Ovary (tissue), 9 donors: ENCODE measurements around the gene LAMB1. TPM values are rescaled to one million over a fixed set of nuclear protein-coding genes. Genes with fewer than 3 reads are reported as not detected.

ENCODE experiments used
- DNase-seq, 5 donors: peaks; one replicate each; pipeline ENCODE4 v3.0.0-alpha.2; 2019 to 2020
- H3K27ac ChIP-seq, 2 donors: fragments of 200-600 bp; one replicate each; pipeline versions ENCODE4 v1.5.1 to v1.8.0; 2019 to 2022
- H3K27me3 ChIP-seq: fragments of 200-600 bp; one replicate; pipeline ENCODE4 v1.8.0; 2022
- H3K36me3 ChIP-seq: fragments of 200-600 bp; sonication (generic); one replicate; pipeline ENCODE4 v1.5.1; 2019
- H3K4me1 ChIP-seq: one replicate; pipeline ENCODE4 v1.8.1; 2013; ENCODE audit warnings: mild to moderate bottlenecking, moderate library complexity; ENCODE audit not compliant: insufficient read depth
- H3K4me3 ChIP-seq: fragments of 200-600 bp; sonication (generic); one replicate; pipeline ENCODE4 v1.5.1; 2017
- H3K9me3 ChIP-seq, 2 donors: fragments of 200-600 bp in 1 of 2; sonication (generic) in 1 of 2; one replicate each; pipeline versions ENCODE4 v1.5.1 to v1.8.1; 2013 to 2019; ENCODE audit warnings: mild to moderate bottlenecking in 1 of 2, moderate library complexity in 1 of 2
- EP300 ChIP-seq: sonication (generic); formaldehyde crosslinking; IDR thresholded peaks from one replicate; pipeline ENCODE4 v1.6.1; 2017; ENCODE audit warnings: antibody characterized with exemption
- POLR2A ChIP-seq: fragments of 450-650 bp; IDR thresholded peaks from one replicate; pipeline ENCODE4 v1.6.1; 2017; ENCODE audit warnings: antibody characterized with exemption, mild to moderate bottlenecking, moderate library complexity
- WGBS, 3 donors: extraction: QIAGEN DNeasy Blood & Tissue Kit in 1 of 3; methylation state at CpG; one replicate each; pipeline versions ENCODE4 v1.1.5 to v1.1.7; 2013 to 2017; 5-methylcytosine and 5-hydroxymethylcytosine counted together
- intact Hi-C, 4 donors: fragments of 100-400 bp; cut with DNase I; formaldehyde crosslinking; loops; one replicate each; pipeline versions ENCODE4 v1.11.0 to v1.15.1; 2022 to 2023
- polyA plus RNA-seq, 2 donors: library from polyadenylated mRNA; stranded (reverse); fragments of 200-250 nt in 1 of 2; fragments of 350-450 nt in 1 of 2; fragmentation: Illumina TruSeq in 1 of 2; extraction: RNeasy Lipid Tissue Mini Kit (QIAGEN cat#74804) in 1 of 2; gene quantifications; one replicate each; pipeline ENCODE4 v1.2.3, GENCODE V29; 2013 to 2014
- total RNA-seq, 7 donors: library from RNA; depleted of rRNA in 2 of 7; stranded (reverse); fragments of >200 nt in 2 of 7; fragmentation: NEBNext Ultra II Directional in 3 of 7; extraction: Animal tissue kit (Norgen Biotek cat#: 25700) in 3 of 7; gene quantifications; one replicate each; pipeline versions ENCODE4 v1.1.0 to v1.2.4, GENCODE V29; 2016 to 2023
- TF ChIP-seq, protein P1 (sequence below), 3 donors: fragments of 450-650 bp in 2 of 3; fragments of 200-600 bp in 1 of 3; IDR thresholded peaks; one replicate each; pipeline versions ENCODE4 v1.5.1 to v1.8.0; 2016 to 2022; ENCODE audit warnings: antibody characterized with exemption in 3 of 3, mild to moderate bottlenecking in 1 of 3
- donor health status: DM: no; HTN: no; CAD: no; lungs with moderate emphysema.
- donor health status: DM: no; HTN: no; CAD: no.
- donor health status: Bipolar disorder and iron deficiency.
- donor health status: DM: yes; HTN: yes; CAD: no.
- donor health status: DM: no; HTN: no; CAD: no.
- donor health status: DM: yes; HTN: yes; CAD: no.

Gene LAMB1
- total and polyA plus RNA-seq, 9 donors: 10.2 to 151 (median 65.0) TPM

DNA sequence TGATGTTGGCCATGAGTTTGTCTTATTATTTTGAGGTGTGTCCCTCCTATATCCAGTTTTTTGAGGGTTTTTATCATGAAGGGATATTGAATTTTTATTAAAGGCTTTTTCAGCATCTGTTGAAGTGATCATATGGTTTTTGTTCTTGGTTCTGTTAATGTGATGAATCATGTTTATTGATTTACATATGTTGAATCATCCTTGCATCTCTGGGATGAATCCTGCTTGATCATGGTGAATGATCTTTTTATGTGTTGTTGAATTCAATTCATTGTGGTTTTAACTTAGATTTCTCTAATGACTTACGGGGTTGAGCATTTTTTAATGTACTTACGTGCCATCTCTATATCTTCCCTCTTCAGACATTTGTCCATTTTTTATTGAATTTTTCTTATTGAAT, 89.1 kb downstream of the LAMB1 start:
- 98 to 100% (median 99%) methylated on average over 2 of the region's 2 CpGs for WGBS, 3 donors
- no peak overlapping the region for H3K4me3 ChIP-seq
- TF ChIP-seq, protein P1, sequence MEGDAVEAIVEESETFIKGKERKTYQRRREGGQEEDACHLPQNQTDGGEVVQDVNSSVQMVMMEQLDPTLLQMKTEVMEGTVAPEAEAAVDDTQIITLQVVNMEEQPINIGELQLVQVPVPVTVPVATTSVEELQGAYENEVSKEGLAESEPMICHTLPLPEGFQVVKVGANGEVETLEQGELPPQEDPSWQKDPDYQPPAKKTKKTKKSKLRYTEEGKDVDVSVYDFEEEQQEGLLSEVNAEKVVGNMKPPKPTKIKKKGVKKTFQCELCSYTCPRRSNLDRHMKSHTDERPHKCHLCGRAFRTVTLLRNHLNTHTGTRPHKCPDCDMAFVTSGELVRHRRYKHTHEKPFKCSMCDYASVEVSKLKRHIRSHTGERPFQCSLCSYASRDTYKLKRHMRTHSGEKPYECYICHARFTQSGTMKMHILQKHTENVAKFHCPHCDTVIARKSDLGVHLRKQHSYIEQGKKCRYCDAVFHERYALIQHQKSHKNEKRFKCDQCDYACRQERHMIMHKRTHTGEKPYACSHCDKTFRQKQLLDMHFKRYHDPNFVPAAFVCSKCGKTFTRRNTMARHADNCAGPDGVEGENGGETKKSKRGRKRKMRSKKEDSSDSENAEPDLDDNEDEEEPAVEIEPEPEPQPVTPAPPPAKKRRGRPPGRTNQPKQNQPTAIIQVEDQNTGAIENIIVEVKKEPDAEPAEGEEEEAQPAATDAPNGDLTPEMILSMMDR (IDR thresholded peaks at IDR 0.05): no peak
- TF ChIP-seq POLR2A: no peak
- TF ChIP-seq EP300: no peak
- no peak for DNase-seq
- no peaks in the 10 kb centered on the region for H3K9me3 ChIP-seq
- no peaks in the 10 kb centered on the region for H3K36me3 ChIP-seq
- no peak overlapping the region for H3K27ac ChIP-seq
- intact Hi-C loops: no loop called here
- H3K27me3 ChIP-seq: no peaks in the 10 kb centered on the region
- H3K4me1 ChIP-seq: no peaks in the 10 kb centered on the region

DNA sequence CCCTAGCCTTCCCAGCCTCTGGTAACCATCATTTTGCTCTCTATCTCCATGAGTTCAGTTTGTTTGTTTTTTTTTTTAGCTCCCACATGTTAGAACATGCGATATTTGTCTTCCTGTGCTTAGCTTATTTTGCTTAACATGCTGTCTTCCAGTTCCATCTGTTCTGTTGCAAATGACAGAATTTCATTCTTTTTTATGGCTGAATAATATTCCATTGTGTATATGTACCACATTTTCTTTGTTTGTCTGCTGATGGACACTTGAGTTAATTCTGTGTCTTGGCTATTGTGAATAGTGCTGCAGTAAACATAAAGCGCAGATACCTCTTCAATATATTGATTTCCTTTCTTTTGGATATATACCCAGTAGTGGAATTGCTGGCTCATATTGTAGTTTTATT, 91.0 kb downstream of the LAMB1 start:
- H3K27me3 ChIP-seq: no peaks in the 10 kb centered on the region
- H3K27ac ChIP-seq: no peak overlapping the region
- no peaks in the 10 kb centered on the region for H3K4me1 ChIP-seq
- DNase-seq: no peak
- no peak overlapping the region for H3K4me3 ChIP-seq
- 83 to 90% (median 90%) methylated on average over 2 of the region's 2 CpGs for WGBS, 3 donors
- intact Hi-C loops: no loop called here
- H3K36me3 ChIP-seq: no peaks in the 10 kb centered on the region
- H3K9me3 ChIP-seq: no peaks in the 10 kb centered on the region
- TF ChIP-seq POLR2A (no peak), EP300 (no peak)
- TF ChIP-seq, protein P1 (IDR thresholded peaks at IDR 0.05): no peak

DNA sequence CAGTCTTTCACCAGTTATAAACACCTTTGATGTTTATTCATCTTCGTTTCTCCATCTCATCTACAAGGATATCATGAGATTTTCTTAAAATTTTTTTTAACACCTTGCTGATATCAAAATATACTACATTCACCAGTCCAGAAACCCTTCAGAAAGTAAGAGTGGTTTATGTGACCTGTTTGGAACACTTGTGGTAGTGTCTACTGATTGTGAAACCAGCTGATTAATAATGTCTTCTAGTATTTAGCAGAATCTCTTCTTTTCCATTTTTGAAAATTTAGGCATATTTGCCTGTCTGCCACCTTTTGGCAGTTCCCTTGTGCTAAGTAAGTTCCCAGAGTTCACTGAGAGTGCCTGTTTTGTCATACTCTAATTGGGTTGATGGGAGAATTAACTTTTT, 93.5 kb downstream of the LAMB1 start:
- no peak for DNase-seq
- WGBS, 3 donors: 93 to 97% (median 97%) methylated on average over 1 of the region's 1 CpG
- TF ChIP-seq, protein P1 (IDR thresholded peaks at IDR 0.05): no peak
- TF ChIP-seq POLR2A: no peak
- TF ChIP-seq EP300: no peak
- H3K4me1 ChIP-seq: no peaks in the 10 kb centered on the region
- no peak overlapping the region for H3K27ac ChIP-seq
- H3K27me3 ChIP-seq: no peaks in the 10 kb centered on the region
- H3K36me3 ChIP-seq: no peaks in the 10 kb centered on the region
- no peaks in the 10 kb centered on the region for H3K9me3 ChIP-seq
- no peak overlapping the region for H3K4me3 ChIP-seq
- intact Hi-C loops: no loop called here

DNA sequence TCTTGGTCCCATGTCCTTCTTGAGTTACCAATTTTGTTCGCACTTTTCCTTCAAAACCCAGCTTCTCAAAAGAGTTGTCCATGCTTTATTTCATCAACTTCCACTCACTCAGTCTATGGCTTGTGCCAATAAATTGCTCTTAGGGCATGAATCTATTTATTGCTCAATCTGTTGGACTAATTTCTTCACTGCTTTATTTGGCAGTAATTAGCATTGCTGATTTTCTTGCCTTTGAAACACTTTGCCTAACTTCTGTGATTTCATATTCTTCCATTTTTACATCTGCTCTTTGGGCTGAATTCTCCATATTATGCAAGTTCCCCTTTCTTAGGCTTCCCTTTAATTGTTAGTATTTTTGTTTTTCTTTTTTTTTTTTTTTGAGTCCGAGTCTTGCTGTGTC, 95.2 kb downstream of the LAMB1 start:
- intact Hi-C loops: no loop called here
- TF ChIP-seq, protein P1 (IDR thresholded peaks at IDR 0.05): no peak
- TF ChIP-seq EP300 (no peak), POLR2A (no peak)
- H3K9me3 ChIP-seq: no peaks in the 10 kb centered on the region
- no peaks in the 10 kb centered on the region for H3K36me3 ChIP-seq
- H3K4me3 ChIP-seq: no peak overlapping the region
- H3K4me1 ChIP-seq: no peaks in the 10 kb centered on the region
- no peaks in the 10 kb centered on the region for H3K27me3 ChIP-seq
- DNase-seq: no peak
- no peak overlapping the region for H3K27ac ChIP-seq
- 87 to 99% (median 94%) methylated on average over 2 of the region's 2 CpGs for WGBS, 3 donors

DNA sequence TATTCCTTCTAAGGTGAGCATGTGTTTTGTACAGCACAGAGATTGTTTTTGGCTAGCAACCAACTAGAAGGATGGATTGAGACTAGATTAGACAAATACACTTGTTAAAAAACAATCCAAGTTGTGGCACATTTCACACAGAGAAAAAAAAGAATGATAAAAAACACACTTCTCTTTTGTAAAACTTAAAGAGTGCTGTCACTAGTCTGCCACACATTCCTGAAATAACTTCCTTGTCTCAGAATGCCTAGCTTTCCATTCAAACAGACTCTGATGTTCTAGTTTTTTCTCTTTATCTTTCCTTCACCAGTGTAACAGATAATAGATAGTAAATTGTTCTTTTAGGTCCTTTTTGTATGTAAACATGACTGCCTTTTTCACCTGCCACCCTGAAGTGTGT, 100.6 kb downstream of the LAMB1 start:
- TF ChIP-seq POLR2A (no peak), EP300 (no peak)
- TF ChIP-seq, protein P1 (IDR thresholded peaks at IDR 0.05): no peak
- Histone ChIP-seq H3K27me3 (no peaks in the 10 kb centered on the region), H3K4me3 (no peak overlapping the region), H3K4me1 (no peaks in the 10 kb centered on the region), H3K27ac (no peak overlapping the region), H3K36me3 (no peaks in the 10 kb centered on the region), H3K9me3 (no peaks in the 10 kb centered on the region)
- intact Hi-C loops: no loop called here
- no peak for DNase-seq
